Endothelial cell of umbilical vein (primary cell): Measurements from ENCODE around the gene NXT1. TPM values are rescaled to one million over a fixed set of nuclear protein-coding genes. Genes with fewer than 3 reads are reported as not detected.
"Not testable (repeated sequence)": the region's sequence is repeated elsewhere in the genome, so short reads cannot be mapped to it uniquely, and the experiment has no call there.

ENCODE experiments used
- BruUV-seq: library from RNA; stranded (reverse); fragments of 400-500 nt; replicated peaks from 2 replicates; lab custom pipeline; 2021; lab: Mats Ljungman, UMichigan
- CTCF ChIA-PET: fragments of 300-600, 350-600 bp; sonication (Branson Sonifier 250); formaldehyde crosslinking; loops from one replicate; lab custom pipeline; 2021; ENCODE audit warnings: antibody characterized with exemption, inconsistent platforms; lab: Charles Lee
- POLR2A ChIA-PET: fragments of 300-600, 350-600 bp; sonication (Branson Sonifier 250); formaldehyde crosslinking; loops from one replicate; lab custom pipeline; 2021; ENCODE audit warnings: antibody characterized with exemption, inconsistent platforms; lab: Charles Lee
- DNase-seq: peaks from one replicate; pipeline ENCODE4 v3.0.0-alpha.2; 2011; ENCODE audit warnings: low read depth, low spot score
- FAIRE-seq: peaks from 2 replicates; lab custom pipeline; 2011; peaks lifted over from hg19 to GRCh38; lab: Jason Lieb, UNC
- H2AFZ ChIP-seq: 2 replicates; pipeline ENCODE4 v1.6.0; 2012; ENCODE audit warnings: low read depth, low read length, control low read depth, inconsistent platforms
- H3K27ac ChIP-seq: 2 replicates; pipeline ENCODE4 v1.5.1; 2011; ENCODE audit warnings: low read depth, mild to moderate bottlenecking, control low read depth, low read length, moderate library complexity; ENCODE audit not compliant: insufficient read depth
- H3K27me3 ChIP-seq, 2 experiments: 2 replicates each; pipeline versions ENCODE4 v1.6.0 to v1.6.1; 2011; ENCODE audit warnings: low read length in 2 of 2, mixed read lengths in 1 of 2; ENCODE audit not compliant: control insufficient read depth in 2 of 2, insufficient read depth in 2 of 2
- H3K36me3 ChIP-seq, 2 experiments: 2 replicates in 1 of 2; 3 replicates in 1 of 2; pipeline ENCODE4 v1.5.1; 2011; ENCODE audit warnings: low read length in 2 of 2, mild to moderate bottlenecking in 1 of 2, moderate library complexity in 1 of 2; ENCODE audit not compliant: control insufficient read depth in 2 of 2, insufficient read depth in 2 of 2; ENCODE audit errors: extremely low read depth in 1 of 2
- H3K4me1 ChIP-seq: 3 replicates; pipeline ENCODE4 v1.5.1; 2011; ENCODE audit warnings: mild to moderate bottlenecking, low read length; ENCODE audit not compliant: control insufficient read depth, insufficient read depth; ENCODE audit errors: extremely low read depth
- H3K4me2 ChIP-seq: 2 replicates; pipeline ENCODE4 v1.6.1; 2011; ENCODE audit warnings: low read length, control low read depth, mixed read lengths; ENCODE audit not compliant: insufficient read depth
- H3K4me3 ChIP-seq, 3 experiments: fragments of 200-600 bp in 1 of 3; sonication (generic), shearing (Covaris generic) in 1 of 3; replicated peaks in 1 of 3; 2 replicates each; pipeline ENCODE4 v1.5.1; 2011 to 2016; ENCODE audit warnings: control low read depth in 3 of 3, low read length in 3 of 3, mild to moderate bottlenecking in 2 of 3, inconsistent platforms in 1 of 3, low read depth in 1 of 3, moderate library complexity in 1 of 3; ENCODE audit not compliant: insufficient read depth in 1 of 3
- H3K79me2 ChIP-seq: 2 replicates; pipeline ENCODE4 v1.6.0; 2012; ENCODE audit warnings: low read length, inconsistent platforms; ENCODE audit not compliant: control insufficient read depth, insufficient read depth
- H3K9ac ChIP-seq: replicated peaks from 2 replicates; pipeline ENCODE3; 2011; ENCODE audit warnings: low read length, control low read depth; ENCODE audit not compliant: insufficient read depth; ENCODE audit errors: extremely low read depth
- H3K9me1 ChIP-seq: replicated peaks from 3 replicates; pipeline ENCODE4 v1.6.0; 2011; ENCODE audit warnings: mild to moderate bottlenecking, low read length; ENCODE audit not compliant: control insufficient read depth, insufficient read depth; ENCODE audit errors: extremely low read depth
- H3K9me3 ChIP-seq: replicated peaks from 2 replicates; pipeline ENCODE4 v1.5.1; 2012; ENCODE audit warnings: low read length, inconsistent platforms; ENCODE audit not compliant: control insufficient read depth, insufficient read depth
- H4K20me1 ChIP-seq: replicated peaks from 2 replicates; pipeline ENCODE3; 2011; ENCODE audit warnings: mild to moderate bottlenecking, low read length; ENCODE audit not compliant: control insufficient read depth, insufficient read depth; ENCODE audit errors: extremely low read depth
- GATA2 ChIP-seq: IDR thresholded peaks from 2 replicates; pipeline ENCODE4 v1.7.0; 2011; ENCODE audit warnings: low read depth, mild to moderate bottlenecking, moderate library complexity, mixed read lengths, low read length; ENCODE audit not compliant: insufficient read length, insufficient read depth
- dilution Hi-C: fragments of 300-500 bp; cut with MboI; formaldehyde crosslinking; loops from one replicate; pipeline ENCODE4 v1.15.0; 2019; ENCODE audit warnings: low sequenced_read_pairs; ENCODE audit not compliant: extremely low pct_ligation_motif_present
- intact Hi-C: fragments of 100-400 bp; cut with micrococcal nuclease; formaldehyde crosslinking; loops from one replicate; pipeline ENCODE4 v1.10.0; 2022
- polyA plus RNA-seq, 4 experiments: library from polyadenylated mRNA; depleted of rRNA in 3 of 4; stranded (reverse) in 3 of 4; unstranded in 1 of 4; fragments of >200 nt; gene quantifications; 2 replicates each; pipeline versions ENCODE4 v1.2.1 to v1.2.3, GENCODE V29; 2011 to 2012; ENCODE audit warnings: missing spikeins in 1 of 4
- total RNA-seq: library from RNA; stranded (reverse); gene quantifications from 2 replicates; pipeline ENCODE4 v1.2.3, GENCODE V29; 2021

NXT1 gene
- total and polyA plus RNA-seq, 2 donors (not counting 3 experiments of a cell fraction or from before 2014, with no cell fraction given) = 27.1 to 39.2 TPM

GRCh38 chr20:23305098-23305497 lies 45.5 kb upstream of the NXT1 start:
- H3K27ac ChIP-seq = no peak overlapping the region
- POLR2A ChIA-PET = no interaction called here

GRCh38 chr20:23307393-23307792 lies 43.2 kb upstream of the NXT1 start:
- H2AFZ ChIP-seq, H3K27ac ChIP-seq, BruUV-seq, H3K9me1 ChIP-seq, DNase-seq, H3K9ac ChIP-seq, H3K27me3 ChIP-seq, H3K79me2 ChIP-seq, H3K9me3 ChIP-seq, dilution Hi-C loops, CTCF ChIA-PET, FAIRE-seq, H3K4me1 ChIP-seq, H3K4me3 ChIP-seq, H4K20me1 ChIP-seq, intact Hi-C loops, H3K4me2 ChIP-seq, H3K36me3 ChIP-seq: not testable (repeated sequence)
- POLR2A ChIA-PET = interaction anchor here (0.7 kb wide), 1 partner anchor 332 kb away, joined by 3 read pairs; no protein-coding TSS in a partner anchor

More at GRCh38 chr20:23305098-23305497, 45.5 kb upstream of the NXT1 start:
- H3K9ac ChIP-seq = no peak overlapping the region
- no peak for FAIRE-seq
- H3K4me2 ChIP-seq = no peak overlapping the region
- BruUV-seq = no TSS peak
- no peak for DNase-seq
- intact Hi-C loops (no loop called here), dilution Hi-C loops (no loop called here)
- no peaks in the 10 kb centered on the region for H3K9me1 ChIP-seq
- CTCF ChIA-PET = no interaction called here
- H4K20me1 ChIP-seq = no peaks in the 10 kb centered on the region
- H3K27me3 ChIP-seq = peaks cover 0 to 2% of the 10 kb centered on the region in 2 experiments
- no peak overlapping the region for H2AFZ ChIP-seq
- H3K4me3 ChIP-seq = no peak overlapping the region
- no peaks in the 10 kb centered on the region for H3K79me2 ChIP-seq
- no peaks in the 10 kb centered on the region for H3K36me3 ChIP-seq
- H3K4me1 ChIP-seq = no peaks in the 10 kb centered on the region
- no peaks in the 10 kb centered on the region for H3K9me3 ChIP-seq
- TF ChIP-seq GATA2 = no peak
